ENCODE data around the gene PCDH19.

- TF ChIP-seq CTCF (IDR thresholded peaks at IDR 0.05; ENCODE audit: insufficient read depth, low read length) (no peak), POLR2AphosphoS5 (IDR thresholded peaks at IDR 0.05; ENCODE audit: low read depth) (no peak), GABPA (IDR thresholded peaks at IDR 0.05; ENCODE audit: low read depth) (no peak), REST (IDR thresholded peaks at IDR 0.05; ENCODE audit: insufficient replicate concordance, low read depth) (no peak)
Observed at GRCh38 chrX:100379388-100379986, 30.6 kb downstream of the PCDH19 start.
